HCT116 (cell line): ENCODE data around the gene CHRNA7. TPM values are rescaled to one million over a fixed set of nuclear protein-coding genes. Genes with fewer than 3 reads are reported as not detected.

Experiments
- ATAC-seq: fragments of 200-7000 bp; cut with Tn5 transposase; 2 replicates; pipeline ENCODE4 v1.9.1; 2020; ENCODE audit warnings: mild to moderate bottlenecking, moderate library complexity
- BruUV-seq: library from RNA; stranded (reverse); fragments of 400-500 nt; replicated peaks from 2 replicates; lab custom pipeline; 2021; lab: Mats Ljungman, UMichigan
- CTCF ChIA-PET: fragments of 300-600 bp; sonication (Branson Sonifier 250); formaldehyde crosslinking; loops from one replicate; lab custom pipeline; 2021; ENCODE audit warnings: antibody characterized with exemption; lab: Charles Lee
- POLR2A ChIA-PET: fragments of 300-600, 350-600 bp; sonication (Branson Sonifier 250); formaldehyde crosslinking; loops from one replicate; lab custom pipeline; 2021; ENCODE audit warnings: antibody characterized with exemption; lab: Charles Lee
- RAD21 ChIA-PET, 2 experiments: fragments of 300-600 bp; sonication (Branson Sonifier 250); formaldehyde crosslinking; loops; one replicate each; lab custom pipeline; 2023; ENCODE audit warnings: low total read pairs in 2 of 2; ENCODE audit not compliant: uncharacterized antibody in 2 of 2, unreplicated experiment in 2 of 2, low non-redundant PET in 1 of 2; lab: Charles Lee
- DNase-seq: peaks from one replicate; pipeline ENCODE4 v3.0.0-alpha.2; 2010; ENCODE audit warnings: low read depth, low spot score
- H2AFZ ChIP-seq: fragments of 200-600 bp; shearing (Covaris generic), sonication (generic); 2 replicates; pipeline ENCODE4 v1.6.1; 2017; ENCODE audit warnings: low read depth, mixed run types, mixed read lengths, antibody characterized with exemption, low read length; ENCODE audit not compliant: poor library complexity, severe bottlenecking
- H3K27ac ChIP-seq: 2 replicates; pipeline ENCODE4 v1.5.1; 2012; ENCODE audit warnings: low read depth, low read length
- H3K27me3 ChIP-seq: fragments of 200-600 bp; sonication (generic); 2 replicates; pipeline ENCODE4 v1.6.1; 2016; ENCODE audit warnings: mixed run types, low read length, mixed read lengths; ENCODE audit not compliant: insufficient read depth
- H3K36me3 ChIP-seq, 2 experiments: fragments of 200-500 bp in 1 of 2; fragments of 200-600 bp in 1 of 2; sonication (Bioruptor generic) in 1 of 2; sonication (generic) in 1 of 2; 2 replicates each; pipeline versions ENCODE4 v1.5.1 to v1.6.1; 2014 to 2016; ENCODE audit warnings: low read length in 2 of 2, inconsistent platforms in 1 of 2, mixed read lengths in 1 of 2, mixed run types in 1 of 2; ENCODE audit not compliant: insufficient read depth in 2 of 2, control insufficient read depth in 1 of 2
- H3K4me1 ChIP-seq, 2 experiments: fragments of 200-600 bp in 1 of 2; sonication (generic) in 1 of 2; 2 replicates each; pipeline versions ENCODE4 v1.5.1 to v1.6.1; 2012 to 2017; ENCODE audit warnings: low read length in 2 of 2, inconsistent platforms in 1 of 2, mild to moderate bottlenecking in 1 of 2, mixed read lengths in 1 of 2, mixed run types in 1 of 2, moderate library complexity in 1 of 2; ENCODE audit not compliant: insufficient read depth in 2 of 2, control insufficient read depth in 1 of 2
- H3K4me2 ChIP-seq: fragments of 200-600 bp; sonication (generic); 2 replicates; pipeline ENCODE4 v1.6.1; 2017; ENCODE audit warnings: mixed run types, low read length, mixed read lengths
- H3K4me3 ChIP-seq, 2 experiments: fragments of 200-600 bp in 1 of 2; sonication (generic) in 1 of 2; replicated peaks in 1 of 2; 2 replicates each; pipeline ENCODE4 v1.5.1; 2011 to 2016; ENCODE audit warnings: low read length in 2 of 2, control low read depth in 1 of 2, low read depth in 1 of 2, mild to moderate bottlenecking in 1 of 2, mixed read lengths in 1 of 2, mixed run types in 1 of 2
- H3K79me2 ChIP-seq: fragments of 200-600 bp; sonication (generic); 2 replicates; pipeline ENCODE4 v1.6.1; 2017; ENCODE audit warnings: mild to moderate bottlenecking, mixed run types, low read length, moderate library complexity, mixed read lengths; ENCODE audit not compliant: insufficient read depth
- H3K9ac ChIP-seq: fragments of 200-600 bp; sonication (generic); 2 replicates; pipeline ENCODE4 v1.6.1; 2016; ENCODE audit warnings: low read length, mixed read lengths
- H3K9me2 ChIP-seq: fragments of 200-600 bp; sonication (generic), shearing (Covaris generic); 2 replicates; pipeline ENCODE4 v1.6.1; 2017; ENCODE audit warnings: mixed run types, mild to moderate bottlenecking, moderate library complexity; ENCODE audit not compliant: insufficient read depth
- H3K9me3 ChIP-seq, 2 experiments: fragments of 200-500 bp in 1 of 2; fragments of 200-600 bp in 1 of 2; sonication (Bioruptor generic) in 1 of 2; sonication (generic) in 1 of 2; 2 replicates each; pipeline ENCODE4 v1.6.1; 2014 to 2017; ENCODE audit warnings: low read length in 2 of 2, mixed read lengths in 2 of 2, inconsistent platforms in 1 of 2, low read depth in 1 of 2, mild to moderate bottlenecking in 1 of 2, mixed run types in 1 of 2, moderate library complexity in 1 of 2; ENCODE audit not compliant: control insufficient read depth in 1 of 2, insufficient read depth in 1 of 2
- H4K20me1 ChIP-seq: fragments of 200-600 bp; sonication (generic), shearing (Covaris generic); 2 replicates; pipeline ENCODE4 v1.6.1; 2017; ENCODE audit warnings: mixed run types, mild to moderate bottlenecking, moderate library complexity; ENCODE audit not compliant: insufficient read depth
- CBX3 ChIP-seq: IDR thresholded peaks from 2 replicates; pipeline ENCODE4 v1.6.1; 2012; ENCODE audit warnings: low read depth
- EGR1 ChIP-seq: IDR thresholded peaks from 2 replicates; pipeline ENCODE4 v1.6.1; 2012; ENCODE audit warnings: low read depth
- ELF1 ChIP-seq: IDR thresholded peaks from 2 replicates; pipeline ENCODE4 v1.6.1; 2012; ENCODE audit warnings: low read depth, borderline replicate concordance
- EZH2 ChIP-seq: fragments of 200-600 bp; sonication (generic); IDR thresholded peaks from 2 replicates; pipeline ENCODE4 v1.6.1; 2017; ENCODE audit warnings: antibody characterized with exemption, mixed run types
- POLR2A ChIP-seq: IDR thresholded peaks from 2 replicates; pipeline ENCODE4 v1.7.0; 2011; ENCODE audit warnings: borderline replicate concordance; ENCODE audit not compliant: insufficient read depth, insufficient read length; ENCODE audit errors: extremely low read depth
- POLR2AphosphoS5 ChIP-seq: IDR thresholded peaks from 2 replicates; pipeline ENCODE4 v1.6.1; 2011; ENCODE audit warnings: mild to moderate bottlenecking, low read depth, low read length, moderate library complexity
- RAD21 ChIP-seq: IDR thresholded peaks from 2 replicates; pipeline ENCODE4 v1.6.1; 2012; ENCODE audit warnings: low read depth, mild to moderate bottlenecking
- YY1 ChIP-seq: IDR thresholded peaks from 2 replicates; pipeline ENCODE4 v1.6.1; 2011; ENCODE audit warnings: low read length, low read depth, moderate library complexity, mild to moderate bottlenecking; ENCODE audit not compliant: insufficient replicate concordance; ENCODE audit errors: extremely low read depth
- ZBTB33 ChIP-seq: IDR thresholded peaks from 2 replicates; pipeline ENCODE4 v1.6.1; 2011; ENCODE audit warnings: mild to moderate bottlenecking, low read length, moderate library complexity; ENCODE audit not compliant: insufficient replicate concordance; ENCODE audit errors: extremely low read depth
- intact Hi-C: fragments of 100-400 bp; cut with micrococcal nuclease; formaldehyde crosslinking; loops from 2 replicates; pipeline ENCODE4 v1.10.0; 2022
- total RNA-seq: library from RNA; stranded (reverse); gene quantifications from one replicate; pipeline ENCODE4 v1.2.1, GENCODE V29; 2021; ENCODE audit not compliant: unreplicated experiment
- TF ChIP-seq, protein P1 (sequence below): IDR thresholded peaks from 2 replicates; pipeline ENCODE4 v1.6.1; 2012

Gene CHRNA7
- total RNA-seq, 1 experiment from 2014 or later = 6.8 TPM

GRCh38 chr15:32120577-32121383 lies 90.5 kb downstream of the CHRNA7 start:
- Histone ChIP-seq H4K20me1 (no peaks in the 10 kb centered on the region), H3K4me1 (no peaks in the 10 kb centered on the region), H3K9me3 (no peaks in the 10 kb centered on the region), H3K27ac (no peak overlapping the region), H3K4me3 (no peak overlapping the region), H3K9me2 (no peaks in the 10 kb centered on the region), H2AFZ (no peak overlapping the region), H3K4me2 (no peak overlapping the region), H3K27me3 (no peaks in the 10 kb centered on the region), H3K36me3 (no peaks in the 10 kb centered on the region; a peak in 1 of 4 replicates), H3K9ac (no peak overlapping the region), H3K79me2 (no peaks in the 10 kb centered on the region)
- no peak for TF ChIP-seq POLR2AphosphoS5
- TF ChIP-seq EGR1 = no peak
- TF ChIP-seq EZH2 = no peak
- TF ChIP-seq YY1 = no peak
- no peak for TF ChIP-seq ELF1
- TF ChIP-seq POLR2A = no peak
- TF ChIP-seq RAD21 = no peak
- no peak for TF ChIP-seq CBX3
- TF ChIP-seq, protein P1, sequence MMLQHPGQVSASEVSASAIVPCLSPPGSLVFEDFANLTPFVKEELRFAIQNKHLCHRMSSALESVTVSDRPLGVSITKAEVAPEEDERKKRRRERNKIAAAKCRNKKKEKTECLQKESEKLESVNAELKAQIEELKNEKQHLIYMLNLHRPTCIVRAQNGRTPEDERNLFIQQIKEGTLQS = no peak
- TF ChIP-seq ZBTB33 = no peak
- DNase-seq = no peak
- ChIA-PET RAD21 (no interaction called here), POLR2A (no interaction called here), CTCF (interaction anchor here (0.9 kb wide), 1 partner anchor 11 kb away, joined by 3 read pairs; no protein-coding TSS in a partner anchor)
- ATAC-seq = no peak
- no TSS peak for BruUV-seq
- intact Hi-C loops = no loop called here
